ENCODE data around the gene NOL6.

The NOL6 gene

GRCh38 chr9:33447799-33448553 lies 25.7 kb downstream of the NOL6 start:
- DNase-seq, result no peak

GRCh38 chr9:33446946-33447798 lies 26.6 kb downstream of the NOL6 start, which contains the start of gene AQP3:
Gene AQP3 (minus strand): TSS chr9:33447593. CDS start chr9:33447530, 63 bp downstream.
- DNase-seq, result no peak

GRCh38 chr9:33446240-33446945 lies 27.3 kb downstream of the NOL6 start:
- no peak for DNase-seq

GRCh38 chr9:33445389-33446239 lies 28.1 kb downstream of the NOL6 start:
- no peak for DNase-seq

- DNase-seq, result no peak
Measured at GRCh38 chr9:33443464-33444154, 30.1 kb downstream of the NOL6 start.

GRCh38 chr9:33443047-33443446 lies 30.7 kb downstream of the NOL6 start:
- DNase-seq, result no peak

- DNase-seq, result no peak
Measured at GRCh38 chr9:33442125-33442524, 31.6 kb downstream of the NOL6 start.

GRCh38 chr9:33440609-33441008 lies 33.1 kb downstream of the NOL6 start:
- DNase-seq, result no peak

GRCh38 chr9:33440204-33440603 lies 33.5 kb downstream of the NOL6 start:
- DNase-seq, result no peak

- DNase-seq, result no peak
Measured at GRCh38 chr9:33439731-33440130, 34.0 kb downstream of the NOL6 start.

- no peak for DNase-seq
Measured at GRCh38 chr9:33438926-33439680, 34.6 kb downstream of the NOL6 start.

GRCh38 chr9:33437898-33438297 lies 35.8 kb downstream of the NOL6 start:
- DNase-seq, result no peak

GRCh38 chr9:33437205-33437604 lies 36.5 kb downstream of the NOL6 start:
- DNase-seq, result no peak

GRCh38 chr9:33436445-33436844 lies 37.3 kb downstream of the NOL6 start:
- DNase-seq, result no peak

- DNase-seq, result no peak
Measured at GRCh38 chr9:33435821-33436277, 37.9 kb downstream of the NOL6 start.

GRCh38 chr9:33434317-33435105 lies 39.2 kb downstream of the NOL6 start:
- no peak for DNase-seq

- no peak for DNase-seq
Measured at GRCh38 chr9:33433871-33434270, 39.9 kb downstream of the NOL6 start.

- no peak for DNase-seq
Measured at GRCh38 chr9:33431420-33431819, 42.3 kb downstream of the NOL6 start.

GRCh38 chr9:33430942-33431341 lies 42.8 kb downstream of the NOL6 start:
- no peak for DNase-seq
